Activated naive CD8-positive, alpha-beta T cell treated with anti-CD3 and anti-CD28 coated beads, Interleukin-2, amount 10 ng/mL, durations not matched to agents 7 days and 5 days (primary cell): ENCODE data around the gene RHOA. TPM values are rescaled to one million over a fixed set of nuclear protein-coding genes. Genes with fewer than 3 reads are reported as not detected.
A peak's percentile ranks its signal among the peaks of the same experiment; 100 is the strongest.
"Not testable (repeated sequence)": the region's sequence is repeated elsewhere in the genome, so short reads cannot be mapped to it uniquely, and the experiment has no call there.

Experiments used
- ATAC-seq: fragments of 150-1000 bp; cut with Tn5 transposase; one replicate; pipeline ENCODE4 v1.10.0; 2021; ENCODE audit warnings: low read depth, moderate library complexity
- POLR2A ChIA-PET: fragments of 350-600 bp; sonication (Branson Sonifier 250); formaldehyde crosslinking; loops from one replicate; lab custom pipeline; 2021; ENCODE audit warnings: antibody characterized with exemption; lab: Charles Lee
- DNase-seq: peaks from one replicate; pipeline ENCODE4 v3.0.0; 2021
- H3K27ac Mint-ChIP-seq: one replicate; pipeline ENCODE4 v1.8.0; 2022; ENCODE audit warnings: mild to moderate bottlenecking, mixed read lengths
- H3K27me3 Mint-ChIP-seq: one replicate; pipeline ENCODE4 v1.8.0; 2022; ENCODE audit warnings: mild to moderate bottlenecking, moderate library complexity, mixed read lengths
- H3K36me3 Mint-ChIP-seq: one replicate; pipeline ENCODE4 v1.8.0; 2021; ENCODE audit warnings: mild to moderate bottlenecking, mixed read lengths
- H3K4me1 Mint-ChIP-seq: one replicate; pipeline ENCODE4 v1.8.0; 2021; ENCODE audit warnings: mixed read lengths
- H3K4me3 Mint-ChIP-seq: one replicate; pipeline ENCODE4 v1.8.0; 2022; ENCODE audit warnings: mild to moderate bottlenecking, moderate library complexity, mixed read lengths
- H3K9me3 Mint-ChIP-seq: one replicate; pipeline ENCODE4 v1.8.0; 2021; ENCODE audit warnings: mixed read lengths
- total RNA-seq, 2 experiments: library from RNA; stranded (reverse); gene quantifications; one replicate each; pipeline ENCODE4 v1.2.3, GENCODE V29; 2021

Gene RHOA
- total RNA-seq, 2 experiments from 2014 or later = 428 to 441 TPM

GRCh38 chr3:49383387-49383786 is 28.4 kb downstream of the RHOA start:
- Mint-ChIP-seq H3K36me3 (peaks cover 34% of the 10 kb centered on the region), H3K4me1 (peaks cover 11% of the 10 kb centered on the region), H3K27ac (no peak overlapping the region), H3K27me3 (no peaks in the 10 kb centered on the region), H3K4me3 (no peak overlapping the region), H3K9me3 (peaks cover 2% of the 10 kb centered on the region)
- no peak for DNase-seq
- POLR2A ChIA-PET = no interaction called here
- ATAC-seq = no peak

GRCh38 chr3:49378249-49378895 is 33.4 kb downstream of the RHOA start:
- POLR2A ChIA-PET = interaction anchor here (0.6 to 1.3 kb wide), 4 partner anchors 19 to 51 kb away, joined by 3 to 6 read pairs (median 4); partner anchors contain the start of genes NICN1, RHOA and TCTA
- Mint-ChIP-seq H3K9me3 (peaks cover 4% of the 10 kb centered on the region), H3K27ac (peak overlapping the region; percentile 55), H3K4me1 (peaks cover 17% of the 10 kb centered on the region), H3K4me3 (no peak overlapping the region), H3K27me3 (no peaks in the 10 kb centered on the region), H3K36me3 (peaks cover 44% of the 10 kb centered on the region)
- DNase-seq (no peak), ATAC-seq (no peak)

- DNase-seq = peak; percentile 35
- POLR2A ChIA-PET = interaction anchor here (0.6 to 1.3 kb wide), 5 partner anchors 18 to 52 kb away, joined by 3 to 6 read pairs (median 3); partner anchors contain the start of genes NICN1, RHOA, TCTA and USP4
- peak; percentile 85 for ATAC-seq
- Mint-ChIP-seq H3K27me3 (no peaks in the 10 kb centered on the region), H3K36me3 (peaks cover 45% of the 10 kb centered on the region), H3K27ac (peak overlapping the region; percentile 75), H3K4me1 (peaks cover 17% of the 10 kb centered on the region), H3K9me3 (peaks cover 4% of the 10 kb centered on the region), H3K4me3 (peak overlapping the region; percentile 18)
Measured at GRCh38 chr3:49377483-49377882, 34.3 kb downstream of the RHOA start.

- H3K27me3 Mint-ChIP-seq = no peaks in the 10 kb centered on the region
- peaks cover 49% of the 10 kb centered on the region for H3K36me3 Mint-ChIP-seq
- H3K9me3 Mint-ChIP-seq = no peaks in the 10 kb centered on the region
- H3K27ac Mint-ChIP-seq = no peak overlapping the region
- H3K4me3 Mint-ChIP-seq = no peak overlapping the region
- POLR2A ChIA-PET = no interaction called here
- peaks cover 15% of the 10 kb centered on the region for H3K4me1 Mint-ChIP-seq
- no peak for ATAC-seq
- no peak for DNase-seq
Measured at GRCh38 chr3:49371946-49372345, 39.8 kb downstream of the RHOA start.

GRCh38 chr3:49370585-49371290 is 41.0 kb downstream of the RHOA start:
- POLR2A ChIA-PET = interaction anchor here (0.7 kb wide), 1 partner anchor 50 kb away, joined by 4 read pairs; no protein-coding TSS in a partner anchor
- Mint-ChIP-seq H3K4me1 (peaks cover 16% of the 10 kb centered on the region), H3K36me3 (peaks cover 53% of the 10 kb centered on the region), H3K4me3 (no peak overlapping the region), H3K27ac (no peak overlapping the region), H3K9me3 (no peaks in the 10 kb centered on the region), H3K27me3 (no peaks in the 10 kb centered on the region)
- ATAC-seq (no peak), DNase-seq (no peak)

GRCh38 chr3:49362561-49362960 is 49.2 kb downstream of the RHOA start:
- DNase-seq (no peak), ATAC-seq (no peak)
- Mint-ChIP-seq H3K27me3 (no peaks in the 10 kb centered on the region), H3K27ac (peak overlapping the region; percentile 81), H3K36me3 (peaks cover 46% of the 10 kb centered on the region), H3K4me3 (no peak overlapping the region), H3K4me1 (peaks cover 24% of the 10 kb centered on the region), H3K9me3 (no peaks in the 10 kb centered on the region)
- POLR2A ChIA-PET = no interaction called here

GRCh38 chr3:49359623-49360022 is 52.2 kb downstream of the RHOA start:
- H3K27ac Mint-ChIP-seq = peak overlapping the region; percentile 54
- H3K9me3 Mint-ChIP-seq = no peaks in the 10 kb centered on the region
- no peak overlapping the region for H3K4me3 Mint-ChIP-seq
- POLR2A ChIA-PET = interaction anchor here (1.0 to 3.4 kb wide), 5 partner anchors 16 to 90 kb away, joined by 3 to 46 read pairs (median 5); partner anchors contain the start of genes RHOA, TCTA and USP4
- peaks cover 28% of the 10 kb centered on the region for H3K4me1 Mint-ChIP-seq
- no peak for ATAC-seq
- no peak for DNase-seq
- peaks cover 47% of the 10 kb centered on the region for H3K36me3 Mint-ChIP-seq
- no peaks in the 10 kb centered on the region for H3K27me3 Mint-ChIP-seq

GRCh38 chr3:49358884-49359225 is 52.9 kb downstream of the RHOA start:
- H3K36me3 Mint-ChIP-seq = peaks cover 48% of the 10 kb centered on the region
- POLR2A ChIA-PET = interaction anchor here (1.0 to 3.4 kb wide), 6 partner anchors 17 to 90 kb away, joined by 3 to 46 read pairs (median 5); partner anchors contain the start of genes RHOA, TCTA and USP4
- DNase-seq (no peak), ATAC-seq (no peak)
- H3K4me1 Mint-ChIP-seq = peaks cover 29% of the 10 kb centered on the region
- peak overlapping the region; percentile 89 for H3K4me3 Mint-ChIP-seq
- H3K9me3 Mint-ChIP-seq = no peaks in the 10 kb centered on the region
- peak overlapping the region; percentile 82 for H3K27ac Mint-ChIP-seq
- H3K27me3 Mint-ChIP-seq = no peaks in the 10 kb centered on the region

GRCh38 chr3:49358217-49358883 is 53.4 kb downstream of the RHOA start, which contains the start of gene GPX1:
Gene GPX1, minus strand, starts transcription at chr3:49358353. Its CDS starts 75 bp downstream, at chr3:49358278.
- H3K9me3 Mint-ChIP-seq = no peaks in the 10 kb centered on the region
- peaks cover 26% of the 10 kb centered on the region for H3K4me1 Mint-ChIP-seq
- DNase-seq (peak; percentile 87), ATAC-seq (peak; percentile 87)
- peak within 1 kb of the TSS; percentile 89 for H3K4me3 Mint-ChIP-seq
- peak within 1 kb of the TSS; percentile 87 for H3K27ac Mint-ChIP-seq
- POLR2A ChIA-PET = interaction anchor here (1.0 to 3.4 kb wide), 6 partner anchors 16 to 91 kb away, joined by 3 to 46 read pairs (median 5); partner anchors contain the start of genes RHOA, TCTA and USP4
- H3K36me3 Mint-ChIP-seq = peaks cover 46% of the 10 kb centered on the region
- H3K27me3 Mint-ChIP-seq = no peaks in the 10 kb centered on the region

GRCh38 chr3:49357443-49358216 is 54.1 kb downstream of the RHOA start:
- H3K4me3 Mint-ChIP-seq = peak overlapping the region; percentile 89
- peak overlapping the region; percentile 87 for H3K27ac Mint-ChIP-seq
- not testable (repeated sequence) for H3K27me3 Mint-ChIP-seq, H3K9me3 Mint-ChIP-seq
- POLR2A ChIA-PET = interaction anchor here (1.0 to 3.4 kb wide), 5 partner anchors 12 to 60 kb away, joined by 3 to 46 read pairs (median 8); partner anchors contain the start of genes RHOA, TCTA and USP4
- DNase-seq (peak; percentile 69), ATAC-seq (peak; percentile 40)
- H3K36me3 Mint-ChIP-seq = peaks cover 40% of the 10 kb centered on the region
- peaks cover 28% of the 10 kb centered on the region for H3K4me1 Mint-ChIP-seq

- Mint-ChIP-seq H3K36me3 (peaks cover 35% of the 10 kb centered on the region), H3K4me1 (peaks cover 25% of the 10 kb centered on the region), H3K27ac (peak overlapping the region; percentile 87), H3K4me3 (peak overlapping the region; percentile 89)
- ATAC-seq = peak; percentile 10
- POLR2A ChIA-PET = interaction anchor here (1.0 to 3.4 kb wide), 6 partner anchors 12 to 60 kb away, joined by 3 to 46 read pairs (median 6); partner anchors contain the start of genes RHOA, TCTA and USP4
- H3K9me3 Mint-ChIP-seq, DNase-seq, H3K27me3 Mint-ChIP-seq: not testable (repeated sequence)
Measured at GRCh38 chr3:49357095-49357442, 54.7 kb downstream of the RHOA start.

- ATAC-seq = no peak
- Mint-ChIP-seq H3K9me3 (no peaks in the 10 kb centered on the region), H3K27ac (no peak overlapping the region), H3K36me3 (peaks cover 14% of the 10 kb centered on the region), H3K4me3 (no peak overlapping the region), H3K4me1 (peaks cover 18% of the 10 kb centered on the region), H3K27me3 (no peaks in the 10 kb centered on the region)
- POLR2A ChIA-PET = interaction anchor here (0.6 kb wide), 1 partner anchor 59 kb away, joined by 3 read pairs; no protein-coding TSS in a partner anchor
- DNase-seq = no peak
Measured at GRCh38 chr3:49352890-49353421, 58.8 kb downstream of the RHOA start.
